NB4 (cell line): ENCODE measurements around the gene SCNN1B.

ENCODE experiments used
- CTCF ChIP-seq: IDR thresholded peaks from one replicate; pipeline ENCODE4 v1.5.1; 2012; ENCODE audit warnings: low read depth, low read length
- MAX ChIP-seq: IDR thresholded peaks from 2 replicates; pipeline ENCODE4 v1.6.1; 2011; ENCODE audit warnings: low read depth, low read length
- MYC ChIP-seq: IDR thresholded peaks from 2 replicates; pipeline ENCODE4 v1.6.1; 2011; ENCODE audit warnings: low read depth, low read length
- POLR2A ChIP-seq: IDR thresholded peaks from 2 replicates; pipeline ENCODE4 v1.6.1; 2011; ENCODE audit warnings: mild to moderate bottlenecking; ENCODE audit not compliant: insufficient read length; ENCODE audit errors: extremely low read depth

GRCh38 chr16:23408242-23408822, 106.2 kb downstream of the SCNN1B start:
- TF ChIP-seq MAX (no peak), CTCF (no peak), MYC (no peak), POLR2A (no peak)
